ENCODE data around the gene NAA16.

Gene NAA16

GRCh38 chr13:41361491-41361890 lies 50.4 kb downstream of the NAA16 start:
- DNase-seq = no peak

GRCh38 chr13:41364043-41364442 lies 53.0 kb downstream of the NAA16 start:
- no peak for DNase-seq

DNA sequence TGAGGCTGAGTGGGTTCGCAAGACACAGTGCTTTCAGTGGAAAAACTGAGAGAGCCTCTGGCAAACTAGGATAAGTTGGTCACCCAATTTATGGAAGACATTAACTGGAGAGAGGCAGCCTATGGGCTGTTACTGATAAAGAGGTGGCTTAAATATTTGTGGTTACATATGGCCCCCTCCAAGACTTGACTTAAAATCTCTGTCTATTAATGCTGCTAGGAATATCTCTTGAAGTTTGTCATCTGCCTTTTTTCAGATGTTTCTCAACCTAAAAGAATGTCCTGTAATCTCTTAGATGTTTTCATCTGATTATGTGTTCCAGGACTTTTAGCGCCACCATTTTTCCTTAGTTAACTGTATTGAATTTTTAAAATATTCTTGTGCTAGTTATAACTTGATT lies 54.6 kb downstream of the NAA16 start:
- DNase-seq = no peak

GRCh38 chr13:41370736-41371135 lies 59.7 kb downstream of the NAA16 start:
- DNase-seq = no peak

- DNase-seq = no peak
Observed at GRCh38 chr13:41377446-41377845, 66.4 kb downstream of the NAA16 start.

- no peak for DNase-seq
Observed at GRCh38 chr13:41382431-41382830, 71.4 kb downstream of the NAA16 start.

GRCh38 chr13:41383386-41383785 lies 72.3 kb downstream of the NAA16 start:
- no peak for DNase-seq

DNA sequence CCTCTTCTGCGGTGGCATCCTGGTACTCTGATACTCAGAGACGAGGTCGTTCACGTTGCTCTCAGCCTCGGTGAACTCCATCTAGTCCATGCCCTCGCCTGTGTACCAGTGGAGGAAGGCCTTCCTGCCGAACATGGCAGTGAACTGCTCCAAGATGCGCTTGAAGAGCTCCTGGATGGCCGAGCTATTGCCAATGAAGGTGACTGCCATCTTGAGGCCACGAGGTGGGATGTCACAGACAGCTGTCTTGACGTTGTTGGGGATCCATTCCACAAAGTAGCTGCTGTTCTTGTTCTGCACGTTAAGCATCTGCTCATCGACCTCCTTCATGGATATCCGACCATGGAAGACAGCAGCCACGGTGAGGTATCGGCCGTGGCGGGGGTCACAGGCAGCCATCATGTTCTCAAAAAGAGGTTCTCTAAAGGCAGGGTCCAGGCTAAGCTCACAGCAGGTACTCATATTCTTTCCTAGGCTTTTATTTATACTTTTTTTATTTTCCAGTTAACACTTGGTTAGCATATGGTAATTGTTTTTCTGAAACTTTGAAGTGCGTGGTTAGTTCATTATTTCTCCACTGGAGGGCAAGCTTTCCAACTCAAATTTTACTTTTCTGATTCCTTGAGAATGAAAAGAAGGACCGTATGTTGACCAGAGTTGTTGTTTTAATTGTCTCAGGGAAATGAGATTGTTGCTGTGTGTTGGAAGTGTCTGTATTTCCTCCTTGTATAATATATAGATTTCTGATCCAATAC lies 73.9 kb downstream of the NAA16 start:
- no peak for DNase-seq

GRCh38 chr13:41386211-41386610 lies 75.1 kb downstream of the NAA16 start:
- no peak for DNase-seq

GRCh38 chr13:41387576-41387975 lies 76.5 kb downstream of the NAA16 start:
- DNase-seq = no peak

DNA sequence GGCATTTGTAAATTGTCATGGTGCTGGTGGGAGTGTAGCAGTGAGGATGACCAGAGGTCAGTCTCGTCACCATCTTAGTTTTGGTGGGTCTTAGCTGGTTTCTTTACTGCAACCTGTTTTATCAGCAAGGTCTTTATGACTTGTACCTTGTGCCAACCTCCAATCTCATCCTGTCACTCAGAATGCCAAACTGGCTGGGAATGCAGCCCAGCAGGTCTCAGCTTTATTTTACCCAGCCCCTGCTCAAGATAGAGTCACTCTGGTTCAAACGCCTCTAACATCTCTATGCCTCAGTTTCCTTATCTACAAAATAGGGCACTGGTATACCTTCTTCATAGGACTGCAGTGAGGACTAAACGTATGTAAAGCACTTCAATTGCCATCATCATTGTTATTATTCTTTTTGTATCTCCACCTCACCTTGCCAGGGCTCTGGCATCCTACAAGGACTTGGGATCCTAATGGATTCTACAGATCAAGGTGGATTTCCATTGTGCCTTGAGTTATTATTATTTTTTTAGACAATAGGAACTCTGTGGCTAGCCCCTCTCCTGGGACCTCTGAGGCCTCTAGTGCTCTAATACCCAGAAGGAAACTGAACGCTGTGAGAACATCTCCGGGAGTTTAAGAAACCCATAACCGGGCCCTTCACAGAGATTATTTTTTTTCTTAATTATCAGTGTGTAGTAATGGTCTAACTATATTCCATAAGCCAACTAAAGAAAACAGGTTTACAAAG lies 77.2 kb downstream of the NAA16 start:
- no peak for DNase-seq

GRCh38 chr13:41389580-41389979 lies 78.5 kb downstream of the NAA16 start:
- DNase-seq = no peak

DNA sequence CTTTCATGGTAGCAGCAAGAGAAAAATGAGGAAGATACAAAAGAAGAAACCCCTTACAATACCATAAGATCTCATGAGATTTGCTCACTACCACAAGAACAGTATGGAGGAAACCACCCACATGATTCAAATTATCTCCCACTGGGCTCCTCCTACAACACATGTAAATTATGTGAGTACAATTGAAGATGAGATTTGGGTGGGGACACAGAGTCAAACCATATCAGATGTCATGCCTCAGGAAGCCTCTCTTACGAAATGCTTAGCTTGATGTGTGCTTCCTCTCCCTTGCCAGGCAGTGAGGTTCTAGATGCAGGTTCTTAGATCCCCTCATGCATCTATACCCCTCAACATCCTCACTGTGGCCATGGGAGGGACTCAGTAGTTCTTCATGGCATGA lies 83.1 kb downstream of the NAA16 start:
- no peak for DNase-seq

GRCh38 chr13:41398494-41399170 lies 87.6 kb downstream of the NAA16 start:
- DNase-seq = no peak

GRCh38 chr13:41401366-41401765 lies 90.3 kb downstream of the NAA16 start:
- DNase-seq = no peak

GRCh38 chr13:41402691-41403511 lies 91.8 kb downstream of the NAA16 start:
- DNase-seq = no peak

- no peak for DNase-seq
Observed at GRCh38 chr13:41403983-41404382, 92.9 kb downstream of the NAA16 start.

GRCh38 chr13:41405367-41405766 lies 94.3 kb downstream of the NAA16 start:
- DNase-seq = no peak

DNA sequence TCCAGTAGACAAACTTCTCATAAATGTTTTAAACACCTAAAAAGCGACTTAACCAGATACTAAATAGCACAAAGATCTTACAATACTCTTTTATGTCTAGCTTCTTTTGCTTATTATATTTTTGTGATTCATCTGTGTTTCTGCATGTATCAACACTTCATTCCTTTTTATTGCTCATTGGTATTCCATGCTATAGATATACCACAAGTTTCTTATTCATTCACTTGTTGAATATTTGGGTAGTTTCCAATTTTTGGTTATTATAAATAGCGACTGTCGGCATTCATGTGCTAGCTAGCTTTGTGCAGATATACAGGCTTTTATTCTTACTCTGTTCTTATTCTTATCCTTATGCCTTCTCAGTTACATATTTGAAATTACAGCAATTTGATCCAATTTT lies 96.3 kb downstream of the NAA16 start:
- no peak for DNase-seq

- DNase-seq = no peak
Observed at GRCh38 chr13:41408121-41408520, 97.1 kb downstream of the NAA16 start.

GRCh38 chr13:41408746-41409145 lies 97.7 kb downstream of the NAA16 start:
- peak; percentile 45 for DNase-seq

DNA sequence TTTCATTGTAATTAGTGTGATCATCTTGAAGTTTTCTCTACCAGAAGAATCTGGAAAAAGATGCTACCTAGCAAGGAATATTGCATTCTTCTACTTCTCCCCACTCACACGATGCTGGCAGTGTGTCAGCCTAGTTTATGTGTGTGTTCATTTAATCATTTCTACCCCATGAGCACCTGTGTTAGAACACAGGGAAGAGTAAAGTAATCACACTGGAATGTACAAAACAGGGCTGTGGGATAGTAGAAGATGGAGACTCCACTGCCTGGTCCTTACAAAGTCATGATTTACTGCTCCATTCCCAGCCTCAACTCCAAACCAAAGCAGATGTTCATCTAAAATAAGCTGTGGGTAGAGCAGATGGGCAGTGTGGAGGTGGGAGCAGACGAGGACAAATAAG lies 98.5 kb downstream of the NAA16 start:
- DNase-seq = no peak

DNA sequence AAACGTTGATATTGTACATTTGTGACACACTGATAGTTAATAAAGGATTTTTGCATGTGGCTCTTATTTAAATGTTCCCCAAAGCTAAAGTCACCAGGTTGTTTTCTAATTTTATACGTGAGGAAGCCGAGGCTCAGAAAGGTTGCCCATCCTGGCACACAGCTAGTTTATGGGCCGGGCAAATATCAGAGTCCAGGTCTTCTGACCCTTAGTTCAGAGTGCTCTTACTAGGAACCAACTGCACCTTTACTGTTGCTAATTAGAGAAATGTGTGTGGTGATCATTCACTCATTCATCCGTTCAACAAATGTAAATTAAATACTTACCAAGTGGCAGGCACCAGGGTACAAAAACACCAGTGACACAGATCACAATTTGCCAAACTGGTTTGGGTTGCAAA lies 100.0 kb downstream of the NAA16 start:
- no peak for DNase-seq
